GM12874 (cell line): ENCODE data around the gene INTS11.

Experiments used
- TF ChIP-seq, protein P1 (sequence below): IDR thresholded peaks from 2 replicates; pipeline ENCODE4 v1.5.1; 2011; ENCODE audit warnings: low read depth, mild to moderate bottlenecking, control low read depth, low read length, moderate library complexity; ENCODE audit not compliant: insufficient read depth

The INTS11 gene

DNA sequence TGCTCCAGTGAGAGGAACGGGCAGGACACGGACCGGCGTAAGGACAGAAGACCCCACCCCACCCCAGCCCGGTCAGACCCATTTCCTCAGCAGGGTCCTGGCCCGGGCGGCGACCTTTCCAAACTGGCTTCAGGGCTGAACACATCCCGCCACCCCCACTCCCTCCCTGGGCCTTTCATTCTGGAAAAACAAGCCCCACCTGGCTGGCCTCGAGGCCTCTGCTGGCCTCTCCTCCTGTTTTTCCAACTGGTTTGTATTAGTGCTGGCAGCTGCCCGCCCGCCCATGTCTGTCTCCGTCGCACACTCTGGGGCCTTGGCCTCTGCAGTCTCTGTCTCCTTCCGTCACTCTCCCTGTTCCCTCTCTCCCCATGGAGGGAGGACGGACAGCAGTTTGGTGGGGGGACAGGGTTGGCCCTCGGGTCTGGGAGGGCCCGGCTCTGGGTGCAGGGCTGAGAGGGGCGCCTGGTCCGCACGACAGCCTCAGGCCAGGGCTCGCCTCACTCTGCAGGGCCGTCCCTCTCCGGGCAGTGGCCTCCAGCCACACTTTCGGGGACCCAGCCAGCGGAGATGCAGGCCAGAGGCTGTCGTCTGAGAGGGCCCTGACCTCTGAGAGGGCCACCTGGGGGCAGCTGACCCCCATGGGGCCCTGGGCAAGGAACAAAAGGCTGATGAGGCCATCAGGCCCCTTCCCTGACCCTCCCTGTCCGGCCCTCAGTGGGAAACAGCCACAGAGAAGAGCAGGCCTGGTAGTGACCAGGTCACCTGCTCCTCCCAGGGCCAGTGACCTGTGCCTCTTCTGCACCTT, 35.4 kb upstream of the INTS11 start:
- TF ChIP-seq, protein P1, sequence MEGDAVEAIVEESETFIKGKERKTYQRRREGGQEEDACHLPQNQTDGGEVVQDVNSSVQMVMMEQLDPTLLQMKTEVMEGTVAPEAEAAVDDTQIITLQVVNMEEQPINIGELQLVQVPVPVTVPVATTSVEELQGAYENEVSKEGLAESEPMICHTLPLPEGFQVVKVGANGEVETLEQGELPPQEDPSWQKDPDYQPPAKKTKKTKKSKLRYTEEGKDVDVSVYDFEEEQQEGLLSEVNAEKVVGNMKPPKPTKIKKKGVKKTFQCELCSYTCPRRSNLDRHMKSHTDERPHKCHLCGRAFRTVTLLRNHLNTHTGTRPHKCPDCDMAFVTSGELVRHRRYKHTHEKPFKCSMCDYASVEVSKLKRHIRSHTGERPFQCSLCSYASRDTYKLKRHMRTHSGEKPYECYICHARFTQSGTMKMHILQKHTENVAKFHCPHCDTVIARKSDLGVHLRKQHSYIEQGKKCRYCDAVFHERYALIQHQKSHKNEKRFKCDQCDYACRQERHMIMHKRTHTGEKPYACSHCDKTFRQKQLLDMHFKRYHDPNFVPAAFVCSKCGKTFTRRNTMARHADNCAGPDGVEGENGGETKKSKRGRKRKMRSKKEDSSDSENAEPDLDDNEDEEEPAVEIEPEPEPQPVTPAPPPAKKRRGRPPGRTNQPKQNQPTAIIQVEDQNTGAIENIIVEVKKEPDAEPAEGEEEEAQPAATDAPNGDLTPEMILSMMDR, result no peak

DNA sequence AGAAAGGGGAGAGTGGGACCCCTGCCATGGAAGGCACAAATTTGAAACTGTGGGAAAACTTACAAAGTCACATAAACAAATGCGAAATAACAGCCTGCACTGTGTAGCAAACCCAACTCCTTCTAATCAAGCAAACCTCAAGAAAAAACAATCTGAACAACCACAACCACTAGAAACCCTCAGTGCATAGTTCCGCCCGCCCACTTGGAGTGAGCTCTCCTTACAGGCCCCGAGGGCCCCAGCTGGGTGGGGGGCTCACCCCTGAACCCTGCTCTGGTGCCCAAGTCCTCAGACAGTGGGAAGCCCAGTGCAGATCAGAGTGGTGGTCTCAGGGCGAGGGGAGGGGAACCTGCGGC, 34.8 kb upstream of the INTS11 start:
- TF ChIP-seq, protein P1, result no peak

DNA sequence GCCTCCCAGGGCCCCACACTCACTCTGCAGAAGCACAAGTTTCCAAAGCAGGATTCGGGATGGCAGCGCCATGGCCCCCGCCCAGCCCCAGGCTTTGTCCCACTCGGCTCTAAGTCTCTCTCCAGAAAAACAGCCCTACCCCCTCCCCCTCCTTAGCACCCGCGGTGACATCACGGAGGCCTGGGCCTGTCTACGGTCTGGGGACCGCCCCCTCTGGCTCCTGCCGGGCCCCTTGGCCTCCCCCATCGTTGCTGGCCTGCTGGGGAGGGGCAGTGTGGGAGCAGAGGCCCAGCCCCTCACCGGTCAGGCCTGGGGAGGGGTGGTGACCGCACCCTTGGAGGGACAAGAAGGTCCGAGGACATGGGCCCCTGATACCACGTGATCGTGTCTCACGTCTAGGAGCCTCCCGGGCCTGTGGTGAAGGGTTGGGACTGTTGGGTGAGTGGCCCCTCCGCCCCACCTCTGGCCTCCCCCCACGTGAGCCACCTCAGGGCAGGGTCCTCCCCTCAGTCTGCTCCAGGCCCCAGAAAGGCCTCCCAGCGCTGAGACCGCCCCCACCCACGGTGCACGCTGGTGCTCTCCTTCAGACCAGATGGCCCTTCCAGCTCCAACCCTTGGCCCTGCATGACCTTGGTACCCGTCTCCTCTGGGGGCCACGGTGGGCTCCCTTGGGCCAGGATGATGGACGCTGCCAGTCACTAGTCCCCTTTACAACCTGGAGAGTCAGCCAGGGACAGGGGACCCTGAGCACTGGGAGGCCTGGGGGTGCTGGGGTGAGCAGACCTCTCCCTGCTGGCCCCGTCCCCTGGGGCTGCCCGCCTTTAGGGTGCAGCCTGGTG, 34.2 kb upstream of the INTS11 start, which contains the start of gene MXRA8:
TSS of gene MXRA8 (minus strand) at position 123 of the 839 bp plus-strand sequence. CDS start at position 72, 51 bp downstream.
- TF ChIP-seq, protein P1, result no peak

DNA sequence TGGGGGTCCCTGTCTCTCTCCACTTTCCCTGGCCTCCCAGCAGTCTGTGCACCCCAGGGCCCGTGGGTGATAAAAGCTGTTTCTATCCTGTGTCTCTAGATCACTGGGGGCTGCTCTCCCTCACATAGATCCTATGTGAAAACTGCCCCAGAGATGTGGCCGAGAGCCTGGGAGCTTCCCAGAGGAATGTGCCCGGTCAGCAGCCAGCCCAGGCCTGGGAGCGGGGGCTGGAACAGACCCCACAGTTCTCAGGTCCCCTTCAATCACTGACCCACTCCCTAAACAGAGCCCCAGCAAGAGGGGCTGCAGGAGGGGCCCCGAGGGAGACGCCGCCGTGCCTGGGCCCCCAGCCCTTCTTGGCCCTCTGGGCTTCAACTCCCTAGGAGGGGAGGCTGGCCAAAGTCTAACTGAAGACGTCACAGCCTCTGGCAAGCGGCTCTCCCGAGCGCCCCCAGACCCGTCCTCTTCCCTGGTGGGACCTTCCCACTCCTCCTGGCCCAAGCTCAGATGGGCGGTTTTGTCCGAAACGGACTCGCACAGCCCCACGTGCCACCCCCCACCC, 33.5 kb upstream of the INTS11 start:
- TF ChIP-seq, protein P1, result no peak

DNA sequence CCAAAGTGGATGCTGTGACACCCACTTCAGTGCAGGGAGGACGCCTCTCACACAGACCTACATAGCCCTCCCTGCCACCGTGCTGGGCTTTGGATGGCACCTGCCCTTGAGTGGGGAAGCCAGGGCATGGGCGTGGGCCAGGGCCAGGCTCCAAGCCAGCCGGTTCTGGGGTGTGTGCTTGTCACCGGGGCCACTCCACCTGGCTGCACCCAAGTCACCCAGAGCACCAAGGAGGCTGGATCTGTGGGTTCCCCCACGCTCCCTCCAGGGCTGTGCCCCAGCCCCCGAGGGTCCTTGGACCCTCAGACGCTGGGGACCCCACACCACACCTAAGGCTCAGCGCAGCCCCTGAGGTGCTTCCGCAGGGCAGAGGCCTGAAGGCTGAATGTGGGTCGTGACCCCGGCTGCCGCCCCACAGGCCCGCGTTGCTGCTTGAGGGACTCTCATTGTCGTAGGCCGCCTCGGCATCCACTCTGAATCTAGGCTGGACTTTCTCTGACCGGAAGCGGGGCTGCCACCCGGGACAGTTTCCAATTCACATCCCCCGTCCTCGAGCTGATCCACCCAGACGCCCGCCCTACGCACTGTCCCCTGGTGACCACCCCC, 32.4 kb upstream of the INTS11 start:
- TF ChIP-seq, protein P1, result no peak

DNA sequence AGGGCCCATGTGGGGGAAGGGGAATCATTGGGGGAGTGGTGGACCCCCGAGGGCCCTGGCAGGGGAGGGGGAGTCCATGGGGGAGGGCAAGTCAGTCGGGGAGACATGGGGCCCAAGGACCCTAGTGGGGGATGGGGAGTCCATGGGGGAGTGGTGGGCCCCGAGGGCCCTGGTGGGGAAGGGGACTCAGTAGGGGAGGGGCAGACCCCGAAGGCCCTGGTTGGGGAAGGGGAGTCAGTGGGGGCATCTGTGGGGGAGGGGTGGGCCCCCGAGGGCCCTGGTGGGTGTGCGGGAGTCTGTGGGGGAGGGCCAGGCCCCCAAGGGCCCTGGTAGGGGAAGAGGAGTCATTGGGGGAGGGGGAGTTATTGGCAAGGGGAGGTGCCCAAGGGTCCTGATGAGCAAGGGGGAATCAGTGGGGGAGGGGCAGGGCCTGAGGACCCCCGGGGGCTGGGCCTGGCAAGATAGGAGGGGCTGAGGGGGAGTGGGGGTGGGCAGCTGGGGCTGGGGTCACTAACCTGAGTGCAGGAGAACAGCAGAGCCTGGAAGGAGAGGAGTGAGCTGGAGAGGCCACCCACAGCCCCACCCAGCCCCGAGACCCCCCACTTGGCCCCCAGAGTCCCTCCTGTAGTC, 31.8 kb upstream of the INTS11 start:
- TF ChIP-seq, protein P1, result no peak
